HEK293T (cell line): ENCODE measurements around the gene NAA16.

Experiments used
- ARNT ChIP-seq: fragments of 450-650 bp; IDR thresholded peaks from 2 replicates; pipeline ENCODE4 v1.6.1; 2017; ENCODE audit warnings: mild to moderate bottlenecking
- HDGF ChIP-seq: fragments of 450-650 bp; IDR thresholded peaks from 2 replicates; pipeline ENCODE4 v1.6.1; 2017; ENCODE audit warnings: antibody characterized with exemption, borderline replicate concordance
- L3MBTL2 ChIP-seq: fragments of 450-650 bp; conservative IDR thresholded peaks from 2 replicates; pipeline ENCODE4 v1.6.1; 2016; ENCODE audit warnings: mild to moderate bottlenecking
- NFRKB ChIP-seq: fragments of 450-650 bp; IDR thresholded peaks from 2 replicates; pipeline ENCODE4 v1.6.1; 2016; ENCODE audit warnings: mild to moderate bottlenecking, moderate library complexity
- SUZ12 ChIP-seq: fragments of 450-650 bp; IDR thresholded peaks from 2 replicates; pipeline ENCODE4 v1.6.1; 2016; ENCODE audit warnings: mild to moderate bottlenecking
- ZNF384 ChIP-seq: fragments of 450-650 bp; IDR thresholded peaks from 2 replicates; pipeline ENCODE4 v1.6.1; 2016

DNA sequence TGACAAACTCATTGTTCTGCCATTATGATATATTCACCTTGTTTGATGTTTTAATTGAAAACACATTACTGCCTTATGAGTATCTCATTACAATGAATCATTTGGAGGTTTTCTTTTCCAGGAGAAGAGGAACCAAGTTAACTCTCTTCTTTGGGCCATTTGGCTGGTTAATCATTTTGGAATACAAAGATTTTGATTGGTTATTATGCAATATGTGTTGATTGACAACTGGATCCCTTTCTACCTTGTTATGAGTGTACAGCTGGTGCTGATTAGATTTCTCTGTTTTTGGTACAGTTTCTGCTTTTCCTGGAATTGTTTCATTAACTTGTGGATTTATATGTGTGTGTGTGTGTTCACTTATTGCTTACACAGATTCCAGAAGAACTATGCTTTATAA lies 97.1 kb downstream of the NAA16 start:
- no peak for TF ChIP-seq HDGF
- TF ChIP-seq NFRKB = no peak
- no peak for TF ChIP-seq L3MBTL2
- TF ChIP-seq ZNF384 = no peak
- TF ChIP-seq ARNT = no peak
- no peak for TF ChIP-seq SUZ12
